GM12878 (cell line): ENCODE results near the gene TCF25. TPM values are rescaled to one million over a fixed set of nuclear protein-coding genes. Genes with fewer than 3 reads are reported as not detected.

ENCODE experiments used
- CHD1 ChIP-seq: IDR thresholded peaks from 2 replicates; pipeline ENCODE4 v1.6.1; 2012; ENCODE audit warnings: low read depth, low read length, improper control_type of control experiment
- CREM ChIP-seq: IDR thresholded peaks from 2 replicates; pipeline ENCODE4 v1.6.1; 2014; ENCODE audit warnings: antibody characterized with exemption, low read depth
- NFYA ChIP-seq: IDR thresholded peaks from 2 replicates; pipeline ENCODE4 v1.6.1; 2011; ENCODE audit warnings: low read depth, mild to moderate bottlenecking, low read length, improper control_type of control experiment, borderline replicate concordance
- NRF1 ChIP-seq: conservative IDR thresholded peaks from 2 replicates; pipeline ENCODE4 v1.6.1; 2011; ENCODE audit warnings: mild to moderate bottlenecking, low read depth, low read length, improper control_type of control experiment
- RBBP5 ChIP-seq: fragments of 200-600 bp; sonication (generic); conservative IDR thresholded peaks from 2 replicates; pipeline ENCODE4 v1.6.1; 2016
- RUNX3 ChIP-seq: IDR thresholded peaks from 2 replicates; pipeline ENCODE4 v1.6.1; 2012; ENCODE audit warnings: low read length, inconsistent platforms
- SPI1 ChIP-seq: IDR thresholded peaks from 2 replicates; pipeline ENCODE4 v1.6.1; 2011; ENCODE audit warnings: low read depth, mild to moderate bottlenecking, low read length, moderate library complexity, borderline replicate concordance; ENCODE audit not compliant: insufficient read depth
- SREBF1 ChIP-seq: IDR thresholded peaks from 2 replicates; pipeline ENCODE4 v1.6.1; 2012; ENCODE audit warnings: mild to moderate bottlenecking, low read length
- ZNF207 ChIP-seq: fragments of 450-650 bp; IDR thresholded peaks from 2 replicates; pipeline ENCODE4 v1.6.1; 2014; ENCODE audit warnings: antibody characterized with exemption, mild to moderate bottlenecking, borderline replicate concordance
- polyA plus RNA-seq, 11 experiments: library from polyadenylated mRNA; depleted of rRNA in 4 of 11; unstranded in 6 of 11; stranded (reverse) in 5 of 11; fragments of >200 nt; fragmentation: Nextera tagmentation in 4 of 11; fragmentation: Illumina TruSeq in 1 of 11; extraction: Ambion mirVana in 4 of 11; extraction: Trizol in 1 of 11; gene quantifications; 1 replicate in 1 of 11; 2 replicates in 10 of 11; pipeline versions ENCODE4 v1.2.1 to v1.2.3, GENCODE V29; 2011 to 2016; ENCODE audit warnings: inconsistent platforms in 2 of 11, missing spikeins in 2 of 11, low read depth in 1 of 11
- total RNA-seq, 4 experiments: library from RNA; depleted of rRNA in 3 of 4; stranded (reverse); fragments of >200 nt in 3 of 4; fragmentation: Illumina TruSeq in 1 of 4; extraction: Trizol in 1 of 4; gene quantifications; 2 replicates each; pipeline versions ENCODE4 v1.2.1 to v1.2.3, GENCODE V29; 2013 to 2021
- TF ChIP-seq, protein P1 (sequence below): IDR thresholded peaks from 2 replicates; pipeline ENCODE4 v1.6.1; 2011; ENCODE audit warnings: low read depth, low read length, improper control_type of control experiment, borderline replicate concordance
- TF ChIP-seq, protein P2 (sequence below): IDR thresholded peaks from 2 replicates; pipeline ENCODE4 v1.6.1; 2011; ENCODE audit warnings: low read depth, mild to moderate bottlenecking, low read length, moderate library complexity, borderline replicate concordance; ENCODE audit errors: extremely low read depth
- TF ChIP-seq, protein P3 (sequence below): fragments of 450-650 bp; IDR thresholded peaks from 2 replicates; pipeline ENCODE4 v1.6.1; 2016; ENCODE audit warnings: mild to moderate bottlenecking
- TF ChIP-seq, protein P4 (sequence below): fragments of 450-650 bp; IDR thresholded peaks from 2 replicates; pipeline ENCODE4 v1.6.1; 2014; ENCODE audit warnings: mild to moderate bottlenecking
- TF ChIP-seq, protein P5 (sequence below): IDR thresholded peaks from 2 replicates; pipeline ENCODE4 v1.6.1; 2012; ENCODE audit warnings: mild to moderate bottlenecking, low read depth, low read length
- TF ChIP-seq, protein P6 (sequence below), 3 experiments: IDR thresholded peaks in 2 of 3; conservative IDR thresholded peaks in 1 of 3; 2 replicates each; pipeline ENCODE4 v1.5.1; 2011; ENCODE audit warnings: low read depth in 3 of 3, low read length in 3 of 3, mild to moderate bottlenecking in 3 of 3, control low read depth in 2 of 3, moderate library complexity in 2 of 3, inconsistent platforms in 1 of 3, mixed read lengths in 1 of 3; ENCODE audit not compliant: control insufficient read depth in 2 of 3, insufficient read depth in 1 of 3; ENCODE audit errors: extremely low read depth in 1 of 3
- TF ChIP-seq, protein P7 (sequence below): IDR thresholded peaks from 2 replicates; pipeline ENCODE4 v1.6.1; 2012; ENCODE audit warnings: low read depth, low read length, improper control_type of control experiment
- TF ChIP-seq, protein P8 (sequence below): IDR thresholded peaks from 2 replicates; pipeline ENCODE4 v1.6.1; 2011; ENCODE audit warnings: borderline replicate concordance, low read depth, mild to moderate bottlenecking, moderate library complexity, mixed read lengths, low read length; ENCODE audit not compliant: insufficient read depth; ENCODE audit errors: extremely low read length

The TCF25 gene
- total and polyA plus RNA-seq, 10 of the 15 experiments (the other 5 are each of a cell fraction or from before 2014, with no cell fraction given), result 8.4 to 130 (median 89.4) TPM

DNA sequence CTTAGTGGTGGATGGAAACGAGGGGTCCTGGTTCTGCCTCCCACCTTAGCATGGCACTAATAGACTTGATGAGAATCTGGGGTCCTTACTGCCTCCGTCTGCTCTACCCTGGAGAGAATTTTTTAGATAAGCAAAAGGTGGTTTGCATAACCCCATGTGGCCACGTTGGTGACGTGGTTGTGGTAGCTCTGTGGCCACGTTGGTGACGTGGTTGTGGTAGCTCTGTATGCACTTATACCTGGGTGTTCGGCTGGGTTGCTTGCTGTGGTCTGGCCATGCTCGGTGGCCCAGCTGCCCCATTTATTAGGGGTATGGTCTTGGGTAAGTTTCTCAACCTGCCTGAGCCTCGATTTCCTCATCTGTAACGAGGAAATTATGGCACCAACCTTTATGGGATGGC is 32.1 kb upstream of the TCF25 start (continued):
- TF ChIP-seq, protein P1, sequence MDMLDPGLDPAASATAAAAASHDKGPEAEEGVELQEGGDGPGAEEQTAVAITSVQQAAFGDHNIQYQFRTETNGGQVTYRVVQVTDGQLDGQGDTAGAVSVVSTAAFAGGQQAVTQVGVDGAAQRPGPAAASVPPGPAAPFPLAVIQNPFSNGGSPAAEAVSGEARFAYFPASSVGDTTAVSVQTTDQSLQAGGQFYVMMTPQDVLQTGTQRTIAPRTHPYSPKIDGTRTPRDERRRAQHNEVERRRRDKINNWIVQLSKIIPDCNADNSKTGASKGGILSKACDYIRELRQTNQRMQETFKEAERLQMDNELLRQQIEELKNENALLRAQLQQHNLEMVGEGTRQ, result no peak
- TF ChIP-seq, protein P2, sequence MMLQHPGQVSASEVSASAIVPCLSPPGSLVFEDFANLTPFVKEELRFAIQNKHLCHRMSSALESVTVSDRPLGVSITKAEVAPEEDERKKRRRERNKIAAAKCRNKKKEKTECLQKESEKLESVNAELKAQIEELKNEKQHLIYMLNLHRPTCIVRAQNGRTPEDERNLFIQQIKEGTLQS, result no peak
- TF ChIP-seq SREBF1 (no peak), SPI1 (no peak), ZNF207 (no peak), NRF1 (no peak), CHD1 (no peak), RBBP5 (no peak), CREM (peak; percentile 67), RUNX3 (peak; percentile 76), NFYA (no peak)
- TF ChIP-seq, protein P3, sequence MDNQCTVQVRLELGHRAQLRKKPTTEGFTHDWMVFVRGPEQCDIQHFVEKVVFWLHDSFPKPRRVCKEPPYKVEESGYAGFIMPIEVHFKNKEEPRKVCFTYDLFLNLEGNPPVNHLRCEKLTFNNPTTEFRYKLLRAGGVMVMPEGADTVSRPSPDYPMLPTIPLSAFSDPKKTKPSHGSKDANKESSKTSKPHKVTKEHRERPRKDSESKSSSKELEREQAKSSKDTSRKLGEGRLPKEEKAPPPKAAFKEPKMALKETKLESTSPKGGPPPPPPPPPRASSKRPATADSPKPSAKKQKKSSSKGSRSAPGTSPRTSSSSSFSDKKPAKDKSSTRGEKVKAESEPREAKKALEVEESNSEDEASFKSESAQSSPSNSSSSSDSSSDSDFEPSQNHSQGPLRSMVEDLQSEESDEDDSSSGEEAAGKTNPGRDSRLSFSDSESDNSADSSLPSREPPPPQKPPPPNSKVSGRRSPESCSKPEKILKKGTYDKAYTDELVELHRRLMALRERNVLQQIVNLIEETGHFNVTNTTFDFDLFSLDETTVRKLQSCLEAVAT, result peak; percentile 82
- TF ChIP-seq, protein P4, sequence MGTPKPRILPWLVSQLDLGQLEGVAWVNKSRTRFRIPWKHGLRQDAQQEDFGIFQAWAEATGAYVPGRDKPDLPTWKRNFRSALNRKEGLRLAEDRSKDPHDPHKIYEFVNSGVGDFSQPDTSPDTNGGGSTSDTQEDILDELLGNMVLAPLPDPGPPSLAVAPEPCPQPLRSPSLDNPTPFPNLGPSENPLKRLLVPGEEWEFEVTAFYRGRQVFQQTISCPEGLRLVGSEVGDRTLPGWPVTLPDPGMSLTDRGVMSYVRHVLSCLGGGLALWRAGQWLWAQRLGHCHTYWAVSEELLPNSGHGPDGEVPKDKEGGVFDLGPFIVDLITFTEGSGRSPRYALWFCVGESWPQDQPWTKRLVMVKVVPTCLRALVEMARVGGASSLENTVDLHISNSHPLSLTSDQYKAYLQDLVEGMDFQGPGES, result no peak
- TF ChIP-seq, protein P5, sequence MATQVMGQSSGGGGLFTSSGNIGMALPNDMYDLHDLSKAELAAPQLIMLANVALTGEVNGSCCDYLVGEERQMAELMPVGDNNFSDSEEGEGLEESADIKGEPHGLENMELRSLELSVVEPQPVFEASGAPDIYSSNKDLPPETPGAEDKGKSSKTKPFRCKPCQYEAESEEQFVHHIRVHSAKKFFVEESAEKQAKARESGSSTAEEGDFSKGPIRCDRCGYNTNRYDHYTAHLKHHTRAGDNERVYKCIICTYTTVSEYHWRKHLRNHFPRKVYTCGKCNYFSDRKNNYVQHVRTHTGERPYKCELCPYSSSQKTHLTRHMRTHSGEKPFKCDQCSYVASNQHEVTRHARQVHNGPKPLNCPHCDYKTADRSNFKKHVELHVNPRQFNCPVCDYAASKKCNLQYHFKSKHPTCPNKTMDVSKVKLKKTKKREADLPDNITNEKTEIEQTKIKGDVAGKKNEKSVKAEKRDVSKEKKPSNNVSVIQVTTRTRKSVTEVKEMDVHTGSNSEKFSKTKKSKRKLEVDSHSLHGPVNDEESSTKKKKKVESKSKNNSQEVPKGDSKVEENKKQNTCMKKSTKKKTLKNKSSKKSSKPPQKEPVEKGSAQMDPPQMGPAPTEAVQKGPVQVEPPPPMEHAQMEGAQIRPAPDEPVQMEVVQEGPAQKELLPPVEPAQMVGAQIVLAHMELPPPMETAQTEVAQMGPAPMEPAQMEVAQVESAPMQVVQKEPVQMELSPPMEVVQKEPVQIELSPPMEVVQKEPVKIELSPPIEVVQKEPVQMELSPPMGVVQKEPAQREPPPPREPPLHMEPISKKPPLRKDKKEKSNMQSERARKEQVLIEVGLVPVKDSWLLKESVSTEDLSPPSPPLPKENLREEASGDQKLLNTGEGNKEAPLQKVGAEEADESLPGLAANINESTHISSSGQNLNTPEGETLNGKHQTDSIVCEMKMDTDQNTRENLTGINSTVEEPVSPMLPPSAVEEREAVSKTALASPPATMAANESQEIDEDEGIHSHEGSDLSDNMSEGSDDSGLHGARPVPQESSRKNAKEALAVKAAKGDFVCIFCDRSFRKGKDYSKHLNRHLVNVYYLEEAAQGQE, result no peak
- TF ChIP-seq, protein P6, sequence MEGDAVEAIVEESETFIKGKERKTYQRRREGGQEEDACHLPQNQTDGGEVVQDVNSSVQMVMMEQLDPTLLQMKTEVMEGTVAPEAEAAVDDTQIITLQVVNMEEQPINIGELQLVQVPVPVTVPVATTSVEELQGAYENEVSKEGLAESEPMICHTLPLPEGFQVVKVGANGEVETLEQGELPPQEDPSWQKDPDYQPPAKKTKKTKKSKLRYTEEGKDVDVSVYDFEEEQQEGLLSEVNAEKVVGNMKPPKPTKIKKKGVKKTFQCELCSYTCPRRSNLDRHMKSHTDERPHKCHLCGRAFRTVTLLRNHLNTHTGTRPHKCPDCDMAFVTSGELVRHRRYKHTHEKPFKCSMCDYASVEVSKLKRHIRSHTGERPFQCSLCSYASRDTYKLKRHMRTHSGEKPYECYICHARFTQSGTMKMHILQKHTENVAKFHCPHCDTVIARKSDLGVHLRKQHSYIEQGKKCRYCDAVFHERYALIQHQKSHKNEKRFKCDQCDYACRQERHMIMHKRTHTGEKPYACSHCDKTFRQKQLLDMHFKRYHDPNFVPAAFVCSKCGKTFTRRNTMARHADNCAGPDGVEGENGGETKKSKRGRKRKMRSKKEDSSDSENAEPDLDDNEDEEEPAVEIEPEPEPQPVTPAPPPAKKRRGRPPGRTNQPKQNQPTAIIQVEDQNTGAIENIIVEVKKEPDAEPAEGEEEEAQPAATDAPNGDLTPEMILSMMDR (IDR thresholded peaks at IDR 0.05 in 2 of 3, conservative IDR thresholded peaks at IDR 0.05 in 1 of 3; ENCODE audit: control insufficient read depth in 2 of 3, extremely low read depth in 1 of 3, insufficient read depth in 1 of 3, low read depth in 3 of 3, low read length in 3 of 3), result no peak
- TF ChIP-seq, protein P7, sequence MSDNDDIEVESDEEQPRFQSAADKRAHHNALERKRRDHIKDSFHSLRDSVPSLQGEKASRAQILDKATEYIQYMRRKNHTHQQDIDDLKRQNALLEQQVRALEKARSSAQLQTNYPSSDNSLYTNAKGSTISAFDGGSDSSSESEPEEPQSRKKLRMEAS, result no peak
- TF ChIP-seq, protein P8, sequence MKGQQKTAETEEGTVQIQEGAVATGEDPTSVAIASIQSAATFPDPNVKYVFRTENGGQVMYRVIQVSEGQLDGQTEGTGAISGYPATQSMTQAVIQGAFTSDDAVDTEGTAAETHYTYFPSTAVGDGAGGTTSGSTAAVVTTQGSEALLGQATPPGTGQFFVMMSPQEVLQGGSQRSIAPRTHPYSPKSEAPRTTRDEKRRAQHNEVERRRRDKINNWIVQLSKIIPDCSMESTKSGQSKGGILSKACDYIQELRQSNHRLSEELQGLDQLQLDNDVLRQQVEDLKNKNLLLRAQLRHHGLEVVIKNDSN, result no peak
